Fibroblast of mammary gland (primary cell): Measurements from ENCODE around the gene DNAAF1.

Experiments
- DNase-seq: peaks from one replicate; pipeline ENCODE4 v3.0.0-alpha.2; 2010; ENCODE audit warnings: low read depth
- H3K4me3 ChIP-seq: 2 replicates; pipeline ENCODE4 v1.5.1; 2011; ENCODE audit warnings: low read depth, mild to moderate bottlenecking, low read length, moderate library complexity; ENCODE audit not compliant: control insufficient read depth
- TF ChIP-seq, protein P1 (sequence below): conservative IDR thresholded peaks from 2 replicates; pipeline ENCODE4 v1.5.1; 2011; ENCODE audit warnings: low read depth, low read length, inconsistent platforms; ENCODE audit not compliant: control insufficient read depth, insufficient read depth

The DNAAF1 gene

DNA sequence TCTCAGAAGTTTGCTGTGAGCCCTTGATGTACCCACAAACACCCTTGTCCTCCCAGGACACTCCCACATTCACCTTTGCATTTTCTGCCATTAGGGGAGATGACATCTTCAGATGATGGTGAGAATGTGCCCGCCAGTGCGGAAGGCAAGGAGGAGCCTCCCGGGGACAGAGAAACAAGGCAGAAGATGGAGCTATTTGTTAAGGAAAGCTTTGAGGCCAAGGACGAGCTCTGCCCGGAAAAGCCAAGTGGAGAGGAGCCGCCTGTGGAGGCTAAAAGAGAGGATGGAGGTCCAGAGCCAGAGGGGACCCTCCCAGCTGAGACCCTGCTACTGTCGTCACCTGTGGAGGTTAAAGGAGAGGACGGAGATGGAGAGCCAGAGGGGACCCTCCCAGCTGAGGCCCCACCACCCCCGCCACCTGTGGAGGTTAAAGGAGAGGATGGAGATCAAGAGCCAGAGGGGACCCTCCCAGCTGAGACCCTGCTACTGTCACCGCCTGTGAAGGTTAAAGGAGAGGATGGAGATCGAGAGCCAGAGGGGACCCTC, 24.7 kb downstream of the DNAAF1 start:
- DNase-seq = no peak
- no peak overlapping the region for H3K4me3 ChIP-seq
- TF ChIP-seq, protein P1, sequence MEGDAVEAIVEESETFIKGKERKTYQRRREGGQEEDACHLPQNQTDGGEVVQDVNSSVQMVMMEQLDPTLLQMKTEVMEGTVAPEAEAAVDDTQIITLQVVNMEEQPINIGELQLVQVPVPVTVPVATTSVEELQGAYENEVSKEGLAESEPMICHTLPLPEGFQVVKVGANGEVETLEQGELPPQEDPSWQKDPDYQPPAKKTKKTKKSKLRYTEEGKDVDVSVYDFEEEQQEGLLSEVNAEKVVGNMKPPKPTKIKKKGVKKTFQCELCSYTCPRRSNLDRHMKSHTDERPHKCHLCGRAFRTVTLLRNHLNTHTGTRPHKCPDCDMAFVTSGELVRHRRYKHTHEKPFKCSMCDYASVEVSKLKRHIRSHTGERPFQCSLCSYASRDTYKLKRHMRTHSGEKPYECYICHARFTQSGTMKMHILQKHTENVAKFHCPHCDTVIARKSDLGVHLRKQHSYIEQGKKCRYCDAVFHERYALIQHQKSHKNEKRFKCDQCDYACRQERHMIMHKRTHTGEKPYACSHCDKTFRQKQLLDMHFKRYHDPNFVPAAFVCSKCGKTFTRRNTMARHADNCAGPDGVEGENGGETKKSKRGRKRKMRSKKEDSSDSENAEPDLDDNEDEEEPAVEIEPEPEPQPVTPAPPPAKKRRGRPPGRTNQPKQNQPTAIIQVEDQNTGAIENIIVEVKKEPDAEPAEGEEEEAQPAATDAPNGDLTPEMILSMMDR = no peak

DNA sequence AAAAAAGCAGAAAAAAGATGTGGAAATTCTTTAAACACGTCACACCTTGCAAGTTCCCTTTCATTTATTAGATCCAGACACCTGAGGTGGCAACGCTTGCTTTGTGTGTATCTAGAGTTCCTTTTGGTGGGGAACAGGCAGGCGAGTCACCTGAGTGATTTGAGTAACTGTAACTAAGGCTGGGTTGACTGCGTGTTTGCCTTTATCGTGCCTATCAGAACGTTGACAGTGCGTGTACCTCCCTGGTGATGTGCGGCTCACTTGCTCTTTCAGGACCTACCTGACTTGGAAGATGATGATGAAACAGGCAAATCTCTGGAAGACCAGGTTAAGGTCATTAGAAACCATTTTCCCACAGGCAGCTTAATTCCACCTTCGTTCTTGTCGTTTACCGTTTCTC, 29.3 kb downstream of the DNAAF1 start:
- TF ChIP-seq, protein P1 = no peak

DNA sequence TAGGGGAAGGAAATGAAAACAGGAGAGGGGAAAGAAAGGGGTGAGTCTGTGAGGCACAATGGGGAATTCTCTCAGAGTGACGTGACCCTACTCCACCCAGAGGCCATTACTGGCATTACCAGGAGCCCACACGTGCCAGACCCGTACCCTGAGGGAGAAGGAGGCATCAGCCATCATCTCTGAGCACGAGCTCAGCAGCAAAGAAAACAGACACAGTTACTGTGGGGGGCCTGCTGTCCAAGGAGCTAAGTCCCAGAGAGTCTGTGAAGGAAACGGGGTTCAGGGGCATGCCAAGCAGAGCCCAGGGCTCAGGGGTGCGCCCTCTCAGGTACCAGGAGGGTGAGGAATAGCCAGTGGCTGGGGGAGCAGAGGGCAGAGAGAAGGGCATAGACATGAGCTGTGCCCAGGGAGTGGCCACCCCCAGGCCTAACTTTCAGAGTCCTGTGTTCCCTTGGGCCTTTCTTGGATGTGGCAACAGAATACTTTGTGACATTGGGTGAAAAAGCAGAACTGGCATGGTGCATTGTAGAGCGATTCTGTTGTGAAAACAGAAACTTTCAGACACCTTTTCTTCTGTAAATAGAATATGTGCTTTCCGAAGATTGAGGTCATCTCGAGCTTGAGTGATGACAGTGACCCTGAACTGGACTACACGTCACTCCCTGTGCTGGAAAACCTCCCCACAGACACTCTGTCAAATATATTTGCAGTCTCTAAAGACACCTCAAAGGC, 30.4 kb downstream of the DNAAF1 start:
- H3K4me3 ChIP-seq = no peak overlapping the region
- TF ChIP-seq, protein P1 = peak; percentile 84
- peak; percentile 62 for DNase-seq

More for the DNA sequence above, 29.3 kb downstream of the DNAAF1 start:
- no peak overlapping the region for H3K4me3 ChIP-seq
- DNase-seq = no peak

DNA sequence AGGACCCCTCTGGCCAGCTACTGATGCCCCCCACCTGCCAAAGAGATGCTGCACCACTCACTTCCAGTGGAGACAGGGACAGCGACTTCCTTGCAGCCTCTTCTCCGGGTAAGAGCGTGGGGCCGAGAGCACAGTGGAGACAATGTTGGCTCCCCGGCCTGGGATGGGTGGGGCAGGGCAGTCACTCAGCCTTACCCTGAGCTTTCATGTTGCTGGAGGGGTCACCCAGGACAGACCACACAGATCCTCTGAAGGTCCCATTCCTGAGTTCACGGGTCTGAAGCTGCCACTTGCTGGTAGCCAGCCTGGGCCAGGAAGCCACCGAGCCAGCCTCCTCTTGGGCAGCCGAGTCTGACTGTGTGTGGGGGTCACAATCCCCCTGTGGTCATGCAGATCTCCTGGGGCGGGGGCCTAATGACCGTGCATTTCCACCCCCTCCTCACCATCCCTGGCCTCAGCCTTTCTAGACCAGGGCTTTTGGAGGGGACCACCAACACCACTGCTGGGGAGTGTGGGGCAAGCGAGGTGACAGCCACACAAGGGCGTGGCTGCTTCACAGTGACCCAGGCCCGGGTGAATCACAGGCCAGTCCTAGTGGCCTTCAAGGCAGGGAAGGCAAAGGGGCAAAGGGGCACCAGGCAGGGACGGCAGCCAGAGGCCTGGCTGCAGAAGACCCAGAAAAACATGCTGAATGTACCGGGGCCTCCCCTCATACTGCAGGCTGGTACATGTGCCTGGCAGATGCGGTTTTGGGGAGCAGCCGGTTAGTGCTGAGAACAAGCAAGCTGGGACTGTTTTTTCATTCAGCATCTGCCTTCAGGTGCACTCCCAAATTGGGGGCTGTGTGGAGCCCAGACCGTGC, 31.3 kb downstream of the DNAAF1 start:
- TF ChIP-seq, protein P1 = no peak
- H3K4me3 ChIP-seq = no peak overlapping the region
- DNase-seq = no peak

DNA sequence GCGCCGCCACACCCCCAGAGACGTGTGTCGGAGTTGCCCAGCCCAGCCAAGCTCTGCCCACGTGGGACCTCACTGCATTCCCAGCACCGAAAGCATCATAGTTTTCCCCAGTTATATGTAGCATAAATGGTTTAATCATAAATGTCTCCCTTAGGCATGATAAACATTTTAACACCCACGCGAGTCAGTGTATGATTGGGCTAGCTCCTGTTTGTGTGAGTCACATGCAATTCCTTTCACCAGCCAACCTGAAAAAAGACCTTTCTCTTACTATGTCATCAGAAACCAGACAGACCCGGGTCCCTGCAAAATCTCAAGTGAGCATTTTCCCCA, 32.6 kb downstream of the DNAAF1 start:
- TF ChIP-seq, protein P1 = no peak
- H3K4me3 ChIP-seq = no peak overlapping the region
- peak; percentile 61 for DNase-seq

DNA sequence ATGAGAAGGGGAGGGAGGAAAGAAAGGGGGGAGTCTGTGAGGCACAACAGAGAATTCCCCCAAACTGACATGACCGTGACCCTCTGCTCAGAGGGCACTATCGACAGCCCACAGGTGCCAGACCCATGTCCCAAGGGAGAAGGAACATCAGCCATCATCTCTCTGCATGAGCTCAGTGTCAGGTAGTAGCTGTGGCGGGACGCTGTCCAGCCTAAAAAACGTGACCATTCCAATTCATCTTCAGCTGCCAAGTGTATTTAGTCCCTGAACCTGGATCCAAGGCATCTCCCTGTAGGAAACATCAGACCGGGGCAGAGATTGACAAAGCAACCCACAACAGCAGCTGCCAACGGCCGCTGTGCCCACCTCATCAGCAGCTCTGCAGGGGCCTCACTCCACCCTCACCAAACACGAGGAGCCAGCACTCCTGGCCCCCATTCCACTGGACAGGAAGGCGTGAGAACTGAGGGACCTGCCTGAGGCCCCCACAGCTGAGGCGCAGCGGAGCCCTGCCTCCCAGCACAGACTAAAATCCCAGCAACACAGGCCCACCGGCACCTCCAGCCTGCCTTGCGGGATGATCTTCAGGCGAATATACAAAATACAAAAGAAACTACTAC, 33.1 kb downstream of the DNAAF1 start:
- TF ChIP-seq, protein P1 = no peak
- H3K4me3 ChIP-seq = no peak overlapping the region

More for the DNA sequence above, 33.1 kb downstream of the DNAAF1 start:
- DNase-seq = no peak
